Inferior parietal cortex (tissue), 1 donor: Measurements from ENCODE around the gene ANKLE1.

Experiments
- DNase-seq: peaks from one replicate; pipeline ENCODE4 v3.0.0-alpha.2; 2016; ENCODE audit errors: extremely low spot score

ANKLE1 gene

DNA sequence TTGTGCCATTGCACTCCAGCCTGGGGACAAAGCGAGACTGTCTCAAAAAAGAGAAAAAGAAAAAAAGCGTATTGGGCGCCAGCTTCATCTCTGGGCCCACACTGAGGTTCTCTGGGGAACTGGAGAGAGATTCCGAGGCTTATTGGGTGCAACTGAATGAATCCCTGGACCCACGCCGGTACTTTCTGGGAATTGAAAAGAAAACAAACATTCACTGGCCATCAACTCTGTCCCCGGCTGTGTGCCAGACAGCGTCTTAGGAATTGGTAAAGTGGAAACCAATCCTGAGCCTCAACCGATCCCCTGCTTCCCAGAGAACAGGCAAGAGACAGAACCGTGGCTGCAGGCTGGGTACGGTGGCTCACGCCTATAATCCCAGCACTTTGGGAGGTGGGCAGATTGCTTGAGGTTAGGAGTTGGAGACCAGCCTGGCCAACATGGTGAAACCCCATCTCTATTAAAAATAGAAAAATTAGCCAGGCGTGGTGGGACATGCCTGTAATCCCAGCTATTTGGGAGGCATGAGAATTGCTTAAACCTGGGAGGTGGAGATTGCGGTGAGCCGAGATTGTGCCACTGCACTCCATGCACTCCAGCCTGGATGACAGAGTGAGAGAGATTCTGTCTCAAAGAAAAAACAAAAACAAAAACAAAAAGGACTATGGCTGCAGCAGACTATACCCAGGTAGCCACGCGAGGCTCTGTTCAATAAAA, 44.3 kb downstream of the ANKLE1 start:
- DNase-seq = peak; percentile 44

DNA sequence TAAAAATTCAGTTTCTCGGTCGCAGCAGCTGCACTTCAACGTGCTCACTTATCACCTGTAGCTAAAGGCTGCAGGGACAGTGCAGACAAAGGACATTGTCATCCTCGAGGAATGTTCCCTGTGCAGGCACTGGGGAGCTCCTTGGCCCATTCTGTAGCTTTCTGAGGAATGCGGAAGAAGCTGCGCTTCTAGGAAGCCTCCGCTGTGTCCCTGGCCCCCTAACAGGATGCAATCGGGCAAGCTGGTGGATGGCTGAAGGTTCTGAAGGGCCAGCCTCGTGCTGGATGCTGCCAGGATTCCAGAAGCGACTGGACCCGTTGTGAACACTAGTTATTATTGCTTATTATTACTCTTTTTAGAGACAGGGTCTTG, 44.9 kb downstream of the ANKLE1 start:
- no peak for DNase-seq

DNA sequence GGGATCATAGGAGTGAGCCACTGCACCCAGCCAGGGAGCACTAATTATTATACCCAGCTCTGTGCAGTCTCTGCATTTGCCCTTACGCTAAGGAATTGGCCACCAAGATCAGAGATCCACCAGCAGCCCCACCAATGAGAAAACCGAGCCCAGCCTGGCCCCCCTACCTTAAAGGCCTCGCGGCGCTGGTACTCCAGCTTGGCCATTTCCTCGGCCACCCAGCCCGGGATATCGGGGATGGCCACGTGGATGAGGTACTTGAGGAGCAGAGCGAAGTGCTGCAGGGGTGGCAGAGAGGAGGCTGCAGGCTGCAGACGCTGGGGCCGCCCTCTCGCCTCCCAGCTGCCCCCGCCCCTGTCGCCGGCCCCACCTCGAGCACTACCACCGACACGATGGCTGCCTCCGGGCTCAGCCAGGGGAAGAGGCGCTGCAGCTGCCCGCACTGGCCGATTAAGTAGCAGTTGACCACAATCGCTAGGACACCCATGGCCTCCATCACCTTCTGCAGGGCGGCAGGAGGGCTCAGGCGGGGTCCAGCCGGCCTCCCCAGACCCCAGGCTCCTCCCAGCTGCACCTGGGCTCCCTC, 45.5 kb downstream of the ANKLE1 start:
- no peak for DNase-seq

DNA sequence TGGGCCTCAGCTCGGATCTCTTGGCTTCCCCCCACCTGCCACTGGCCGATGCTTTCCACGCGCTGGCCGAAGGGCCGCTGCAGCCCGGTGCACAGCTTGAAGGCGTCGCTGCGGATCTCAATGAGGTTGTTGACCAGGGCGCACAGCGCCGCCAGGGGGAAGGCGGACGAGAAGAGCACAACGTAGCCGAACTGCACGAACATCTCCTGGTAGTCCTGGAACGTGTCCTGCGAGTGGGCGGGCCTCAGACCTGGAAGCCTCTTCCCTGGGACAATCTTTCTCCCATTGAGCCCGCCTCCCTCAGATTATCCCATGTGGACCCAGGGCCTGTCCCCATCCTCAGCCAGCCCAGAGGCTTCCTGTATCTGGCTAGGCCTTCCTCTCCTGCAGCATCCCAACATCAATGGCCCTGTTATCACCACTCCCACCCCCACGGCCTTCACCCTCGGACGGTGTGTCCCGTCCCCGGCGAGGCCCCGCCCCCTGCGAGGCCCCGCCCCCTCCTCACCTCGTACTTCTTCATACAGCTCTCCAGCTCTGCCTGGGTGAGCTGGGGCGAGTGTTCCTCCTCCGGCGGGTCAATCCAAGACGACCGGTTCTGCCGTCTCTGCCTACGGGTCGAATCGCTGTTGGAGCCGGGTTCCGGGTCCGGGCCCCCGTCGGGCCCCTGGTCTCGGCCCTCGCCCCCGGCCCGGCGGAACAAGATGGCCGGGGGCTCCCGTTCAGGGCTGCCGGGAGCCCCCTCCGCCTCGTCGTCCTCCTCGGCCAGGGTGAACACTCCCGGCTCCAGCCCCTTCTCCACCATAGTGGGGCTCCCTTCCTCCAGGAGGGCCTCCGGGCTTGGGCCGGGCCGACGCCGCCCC, 46.2 kb downstream of the ANKLE1 start:
- no peak for DNase-seq

DNA sequence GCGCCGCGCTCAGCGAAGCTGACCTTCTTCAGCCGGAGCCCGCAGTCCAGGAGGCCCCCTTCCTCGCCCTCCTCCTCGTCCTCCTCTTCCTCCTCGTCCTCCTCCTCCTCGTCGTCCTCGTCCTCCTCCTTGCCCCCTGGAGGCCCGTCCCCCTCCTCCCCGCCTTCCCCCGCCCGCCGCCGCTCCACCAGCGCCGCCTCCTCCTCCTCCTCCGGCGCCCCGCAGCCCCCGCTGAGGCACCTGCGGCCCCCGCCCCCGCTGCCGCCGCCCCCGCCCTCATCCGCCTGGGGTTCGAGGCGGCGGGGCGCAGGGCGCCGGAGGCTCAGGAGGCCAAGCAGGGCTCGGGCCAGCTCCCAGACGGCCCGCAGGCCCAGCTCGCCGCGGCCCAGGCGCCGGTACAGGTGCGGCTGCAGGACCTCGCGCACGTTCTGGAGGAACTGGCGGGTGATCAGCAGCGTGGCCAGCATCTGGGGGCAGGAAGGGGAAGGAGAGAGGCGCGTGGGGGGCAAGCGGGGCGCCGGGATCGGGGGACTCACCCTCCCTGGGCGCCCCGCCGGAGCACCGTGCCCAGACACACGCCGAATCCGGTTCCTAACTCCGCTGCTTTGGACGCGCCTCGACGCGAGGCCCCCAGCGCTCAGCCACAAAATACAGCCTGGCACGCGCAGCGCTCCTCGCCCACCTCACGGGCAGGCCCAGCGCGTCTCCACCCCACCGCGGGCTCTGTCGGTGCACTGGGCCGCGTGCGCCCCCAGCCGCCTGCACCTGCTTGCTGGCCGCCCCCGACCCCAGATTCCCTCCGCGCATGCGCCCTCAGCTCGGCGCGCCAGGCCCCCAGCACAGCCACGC, 47.0 kb downstream of the ANKLE1 start:
- DNase-seq = no peak

GRCh38 chr19:17329366-17330261, 47.9 kb downstream of the ANKLE1 start:
- DNase-seq = no peak

DNA sequence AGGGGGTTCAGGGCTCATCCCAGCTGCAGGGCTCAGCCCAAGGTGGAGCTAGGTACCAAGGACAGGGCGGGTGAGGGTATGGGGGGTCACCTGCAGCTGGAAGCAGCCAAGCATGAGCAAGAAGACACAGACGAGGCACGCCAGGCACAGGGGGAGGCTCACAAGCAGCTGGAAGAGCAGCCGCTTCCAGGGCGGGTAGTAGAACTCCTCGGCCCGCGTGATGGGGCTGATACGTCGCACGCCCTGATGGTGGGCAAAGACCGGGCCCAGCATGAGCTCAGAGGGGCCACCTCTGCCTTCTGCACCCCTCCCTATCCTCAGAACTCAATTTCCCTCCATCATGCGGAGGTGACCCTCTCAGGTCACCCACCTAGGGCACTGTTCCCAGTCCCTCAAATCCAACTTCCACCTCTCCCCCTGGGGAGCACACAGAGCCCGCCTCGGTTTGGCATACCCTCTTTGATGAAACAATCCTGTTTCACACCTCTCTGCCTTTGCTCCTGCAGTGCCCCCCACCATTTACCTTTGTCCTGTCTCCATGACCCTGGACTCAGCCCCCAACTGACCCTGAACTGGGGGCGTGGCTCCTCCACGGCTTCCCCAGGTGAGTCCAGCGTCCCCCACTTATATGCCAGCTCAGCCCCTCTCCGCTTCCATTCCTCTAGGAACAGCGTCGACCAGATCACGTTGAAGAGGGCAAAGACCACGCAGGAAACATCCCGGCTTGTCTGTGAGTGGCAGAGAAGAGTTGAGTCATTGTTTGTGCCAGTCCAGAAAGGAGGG, 48.8 kb downstream of the ANKLE1 start:
- no peak for DNase-seq

- no peak for DNase-seq
These were observed 49.4 kb downstream of the ANKLE1 start for GRCh38 chr19:17331045-17331558.

DNA sequence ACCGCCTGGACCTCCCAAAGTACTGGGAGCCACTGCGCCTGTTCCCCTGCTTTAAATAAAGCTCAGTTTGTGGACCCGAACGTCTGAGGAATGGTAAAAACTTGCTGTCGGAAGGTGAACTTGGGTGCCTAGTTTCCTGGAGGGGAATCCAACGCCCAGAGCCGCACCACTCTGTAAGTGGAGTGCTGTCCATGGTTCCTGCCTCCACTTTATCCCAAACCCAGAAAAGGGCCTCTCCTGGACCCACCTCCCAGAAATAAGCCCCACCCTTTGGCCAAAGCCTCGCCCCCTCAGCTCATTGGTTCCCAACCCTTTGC, 50.6 kb downstream of the ANKLE1 start:
- DNase-seq = no peak

DNA sequence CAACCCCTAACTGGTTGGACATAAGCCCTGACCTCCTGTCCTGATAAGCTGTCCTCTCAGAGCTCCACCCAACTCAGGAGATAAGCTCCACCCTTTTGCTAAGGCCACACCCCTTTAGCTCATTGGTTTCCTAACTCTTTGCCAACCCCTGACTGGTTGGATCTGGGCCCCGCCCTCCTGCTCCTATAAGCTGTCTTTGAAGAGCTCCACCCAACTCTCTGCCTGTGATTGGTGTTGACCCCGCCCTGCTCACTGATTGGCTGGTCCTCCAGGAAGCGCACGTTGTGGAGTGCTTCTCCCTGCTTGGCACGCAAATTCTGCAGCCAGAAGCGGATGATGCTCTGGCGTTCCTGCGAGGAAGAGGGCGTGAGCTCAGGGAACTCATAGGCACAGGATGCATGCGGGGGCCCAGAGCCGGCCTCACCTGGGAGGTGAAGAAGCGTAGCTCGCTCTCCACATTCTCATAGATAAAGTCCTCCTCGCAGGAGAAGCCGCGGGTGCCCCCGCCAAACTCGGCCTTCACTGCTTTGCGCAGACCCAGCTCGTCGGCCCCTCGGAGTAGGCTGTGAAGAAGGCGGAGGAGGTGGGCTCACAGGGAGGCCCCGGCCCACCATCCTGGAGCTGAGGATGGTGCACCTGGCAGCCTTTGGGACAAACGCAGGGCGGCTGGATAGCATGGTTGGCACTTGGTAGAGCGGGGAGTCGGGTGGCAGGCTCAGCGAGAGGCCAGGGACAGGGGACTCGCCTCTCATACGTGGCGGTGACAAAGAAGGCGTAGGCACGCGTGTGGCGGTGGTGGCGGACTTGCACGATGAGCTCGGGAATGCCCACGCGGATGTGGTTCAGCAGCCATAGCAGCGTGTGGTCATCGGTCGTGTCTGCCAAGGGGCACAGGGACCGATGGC, 51.2 kb downstream of the ANKLE1 start:
- peak; percentile 49 for DNase-seq

- peak; percentile 47 for DNase-seq
These were observed 52.1 kb downstream of the ANKLE1 start for GRCh38 chr19:17333611-17334413.

DNA sequence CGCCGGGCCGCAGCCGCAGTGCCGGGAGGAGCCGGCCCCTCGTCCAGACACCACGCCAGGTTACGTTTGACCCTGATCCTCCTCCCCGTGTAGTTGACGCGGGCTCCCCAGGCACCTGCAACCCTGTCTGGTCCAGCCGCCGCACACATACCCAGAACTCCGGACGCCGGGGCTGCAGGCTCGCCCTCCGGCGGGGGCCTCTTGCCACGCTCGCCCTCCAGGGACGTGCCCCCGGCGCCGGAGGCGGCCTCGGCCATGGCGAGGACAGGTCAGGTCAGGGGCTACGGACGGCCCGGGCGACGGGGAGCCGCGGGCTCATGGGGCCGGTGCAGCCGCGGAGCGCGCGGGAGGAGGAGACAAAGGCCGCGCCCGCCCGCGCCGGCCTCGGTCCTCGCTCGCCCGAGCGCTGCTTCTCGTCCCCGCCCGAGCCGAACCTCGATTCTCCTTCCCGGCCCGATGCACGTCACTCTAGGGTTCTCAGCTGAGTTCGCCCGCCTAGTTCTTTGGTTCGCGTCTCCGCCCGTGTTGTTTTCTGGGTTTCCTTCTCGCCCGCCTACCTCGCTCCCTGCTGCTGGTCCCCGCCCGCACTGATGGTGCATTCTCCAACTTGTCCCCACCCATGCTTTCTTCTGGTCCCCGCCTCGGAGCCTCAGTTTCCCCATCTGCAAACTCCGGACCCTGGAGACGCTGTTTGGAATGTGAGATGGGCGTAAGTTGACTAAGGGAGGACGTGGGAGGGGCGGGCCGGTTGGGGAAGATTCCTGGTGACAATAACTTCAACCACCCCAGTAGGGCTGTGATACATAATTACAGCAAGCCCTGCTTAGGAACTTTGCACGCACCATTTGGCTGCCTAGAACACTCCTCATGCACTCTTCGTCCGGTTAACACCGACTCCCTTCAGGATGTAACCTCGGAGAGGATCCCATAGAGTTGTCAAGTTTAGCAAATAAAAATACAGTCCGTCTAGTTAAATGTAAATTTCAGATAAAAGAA, 53.0 kb downstream of the ANKLE1 start, which contains the start of gene ANO8:
ANO8 (minus strand) TSS at position 442 of the 996 bp plus-strand sequence; CDS start at position 257, 185 bp downstream.
- peak; percentile 98 for DNase-seq

- no peak for DNase-seq
These were observed 53.9 kb downstream of the ANKLE1 start for GRCh38 chr19:17335575-17335974.
